ENCODE data around the gene CD163L1.

The CD163L1 gene

GRCh38 chr12:7322599-7322998 lies 121.4 kb downstream of the CD163L1 start:
- Histone ChIP-seq H3K27me3 (no peaks in the 10 kb centered on the region), H3K9me3 (no peaks in the 10 kb centered on the region), H3K27ac (no peak overlapping the region), H3K4me3 (no peak overlapping the region), H3K36me3 (no peaks in the 10 kb centered on the region), H3K4me1 (no peaks in the 10 kb centered on the region)
- no peak for DNase-seq
- TF ChIP-seq CTCF (IDR thresholded peaks at IDR 0.05) = no peak
- intact Hi-C loops (cut with DNase I; ENCODE audit: low total_unique reads) = no loop called here

GRCh38 chr12:7321624-7322023 lies 122.3 kb downstream of the CD163L1 start:
- no peak for DNase-seq
- Histone ChIP-seq H3K27me3 (no peaks in the 10 kb centered on the region), H3K4me1 (no peaks in the 10 kb centered on the region), H3K9me3 (no peaks in the 10 kb centered on the region), H3K27ac (no peak overlapping the region), H3K4me3 (no peak overlapping the region), H3K36me3 (no peaks in the 10 kb centered on the region)
- intact Hi-C loops (cut with DNase I; ENCODE audit: low total_unique reads) = no loop called here
- no peak for TF ChIP-seq CTCF (IDR thresholded peaks at IDR 0.05)

DNA sequence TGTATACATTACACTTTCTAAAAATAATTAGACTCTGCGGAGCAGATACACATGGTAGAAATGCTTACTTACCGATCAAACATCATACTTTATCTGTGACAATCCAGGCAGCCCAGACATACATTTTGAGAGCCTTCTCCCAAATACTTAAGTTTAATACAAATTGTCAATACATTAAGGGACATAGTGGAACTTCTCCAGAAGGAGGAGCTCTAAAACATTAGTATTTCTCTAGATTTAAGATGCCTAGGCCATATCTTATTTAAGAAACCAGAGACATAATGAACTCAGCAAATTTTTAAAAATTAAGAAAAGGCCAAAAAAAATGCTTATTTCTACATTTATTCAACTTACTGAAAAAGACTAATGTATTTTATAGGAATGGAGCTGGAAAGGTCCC lies 124.0 kb downstream of the CD163L1 start:
- TF ChIP-seq CTCF (IDR thresholded peaks at IDR 0.05) = no peak
- no peak for DNase-seq
- no peaks in the 10 kb centered on the region for H3K4me1 ChIP-seq
- H3K27ac ChIP-seq = no peak overlapping the region
- no peaks in the 10 kb centered on the region for H3K9me3 ChIP-seq
- no peaks in the 10 kb centered on the region for H3K27me3 ChIP-seq
- H3K4me3 ChIP-seq = no peak overlapping the region
- no peaks in the 10 kb centered on the region for H3K36me3 ChIP-seq
- intact Hi-C loops (cut with DNase I; ENCODE audit: low total_unique reads) = no loop called here

- no peaks in the 10 kb centered on the region for H3K36me3 ChIP-seq
- intact Hi-C loops (cut with DNase I; ENCODE audit: low total_unique reads) = no loop called here
- no peak for DNase-seq
- TF ChIP-seq CTCF (IDR thresholded peaks at IDR 0.05) = no peak
- no peaks in the 10 kb centered on the region for H3K9me3 ChIP-seq
- H3K4me1 ChIP-seq = no peaks in the 10 kb centered on the region
- no peaks in the 10 kb centered on the region for H3K27me3 ChIP-seq
- H3K27ac ChIP-seq = no peak overlapping the region
- H3K4me3 ChIP-seq = no peak overlapping the region
Observed at GRCh38 chr12:7310070-7310469, 133.9 kb downstream of the CD163L1 start.
